Measurements from ENCODE around the gene MIEN1.
"Not testable (repeated sequence)": the region's sequence is repeated elsewhere in the genome, so short reads cannot be mapped to it uniquely, and the experiment has no call there.

Gene MIEN1

GRCh38 chr17:39730095-39730921 lies at the start of gene MIEN1:
Gene MIEN1 (minus strand): TSS chr17:39730532. CDS start chr17:39730495, 37 bp downstream.
- DNase-seq (ENCODE audit: low spot score), result peak; percentile 85

GRCh38 chr17:39777534-39778365 lies 47.4 kb upstream of the MIEN1 start:
- DNase-seq (ENCODE audit: low spot score), result no peak

- no peak for DNase-seq (ENCODE audit: low spot score)
Observed at GRCh38 chr17:39776252-39776651, 45.9 kb upstream of the MIEN1 start.

- no peak for DNase-seq (ENCODE audit: low spot score)
Observed at GRCh38 chr17:39775031-39775430, 44.7 kb upstream of the MIEN1 start.

GRCh38 chr17:39774047-39774446 lies 43.7 kb upstream of the MIEN1 start:
- DNase-seq (ENCODE audit: low spot score), result no peak

- no peak for DNase-seq (ENCODE audit: low spot score)
Observed at GRCh38 chr17:39772987-39773934, 42.9 kb upstream of the MIEN1 start.

GRCh38 chr17:39772415-39772814 lies 42.1 kb upstream of the MIEN1 start:
- no peak for DNase-seq (ENCODE audit: low spot score)

GRCh38 chr17:39769974-39770587 lies 39.7 kb upstream of the MIEN1 start:
- no peak for DNase-seq (ENCODE audit: low spot score)

GRCh38 chr17:39767147-39767546 lies 36.8 kb upstream of the MIEN1 start:
- DNase-seq (ENCODE audit: low spot score), result no peak

GRCh38 chr17:39765766-39766165 lies 35.4 kb upstream of the MIEN1 start:
- no peak for DNase-seq (ENCODE audit: low spot score)

GRCh38 chr17:39765175-39765574 lies 34.8 kb upstream of the MIEN1 start:
- no peak for DNase-seq (ENCODE audit: low spot score)

- DNase-seq (ENCODE audit: low spot score), result not testable (repeated sequence)
Observed at GRCh38 chr17:39764171-39764570, 33.8 kb upstream of the MIEN1 start.

- DNase-seq (ENCODE audit: low spot score), result no peak
Observed at GRCh38 chr17:39763051-39763820, 32.9 kb upstream of the MIEN1 start.

GRCh38 chr17:39761861-39762496 lies 31.6 kb upstream of the MIEN1 start:
- no peak for DNase-seq (ENCODE audit: low spot score)

- no peak for DNase-seq (ENCODE audit: low spot score)
Observed at GRCh38 chr17:39759204-39759603, 28.9 kb upstream of the MIEN1 start.

- no peak for DNase-seq (ENCODE audit: low spot score)
Observed at GRCh38 chr17:39757931-39758873, 27.9 kb upstream of the MIEN1 start.

GRCh38 chr17:39757176-39757662 lies 26.9 kb upstream of the MIEN1 start:
- no peak for DNase-seq (ENCODE audit: low spot score)

GRCh38 chr17:39756380-39757079 lies 26.2 kb upstream of the MIEN1 start:
- DNase-seq (ENCODE audit: low spot score), result no peak

All from kidney capillary endothelial cell (primary cell).